ENCODE data around the gene PSMD10. TPM values are rescaled to one million over a fixed set of nuclear protein-coding genes. Genes with fewer than 3 reads are reported as not detected.

The PSMD10 gene
- 54.8 and 74.5 TPM in 2 replicates for total RNA-seq

GRCh38 chrX:108091264-108091877 is at the start of gene PSMD10, which contains the start of gene ATG4A:
Gene PSMD10 (minus strand): TSS chrX:108091542. CDS start chrX:108091520, 22 bp downstream.
Gene ATG4A (plus strand): TSS chrX:108091778. CDS start chrX:108091827, 49 bp downstream.
- DNase-seq (ENCODE audit: low read depth in 2 of 2): peak; percentile 96 to 97

- DNase-seq (ENCODE audit: low read depth in 2 of 2): peak; percentile 18 to 31
These were observed 47.7 kb upstream of the PSMD10 start for GRCh38 chrX:108138814-108139702.

GRCh38 chrX:108134724-108135123 is 43.4 kb upstream of the PSMD10 start:
- no peak for DNase-seq (ENCODE audit: low read depth in 2 of 2)

- no peak for DNase-seq (ENCODE audit: low read depth in 2 of 2)
These were observed 41.5 kb upstream of the PSMD10 start for GRCh38 chrX:108132876-108133275.

GRCh38 chrX:108132034-108132433 is 40.7 kb upstream of the PSMD10 start:
- no peak for DNase-seq (ENCODE audit: low read depth in 2 of 2)

GRCh38 chrX:108131471-108131870 is 40.1 kb upstream of the PSMD10 start:
- peak in 1 of 2 donors; percentile 94 for DNase-seq (ENCODE audit: low read depth in 2 of 2)

GRCh38 chrX:108130889-108131288 is 39.5 kb upstream of the PSMD10 start:
- no peak for DNase-seq (ENCODE audit: low read depth in 2 of 2)

- DNase-seq (ENCODE audit: low read depth in 2 of 2): no peak
These were observed 35.8 kb upstream of the PSMD10 start for GRCh38 chrX:108127152-108127551.

- DNase-seq (ENCODE audit: low read depth in 2 of 2): no peak
These were observed 35.3 kb upstream of the PSMD10 start for GRCh38 chrX:108126661-108127060.

GRCh38 chrX:108123591-108124366 is 32.4 kb upstream of the PSMD10 start:
- DNase-seq (ENCODE audit: low read depth in 2 of 2): no peak

GRCh38 chrX:108122748-108123147 is 31.4 kb upstream of the PSMD10 start:
- DNase-seq (ENCODE audit: low read depth in 2 of 2): peak in 1 of 2 donors; percentile 41

- DNase-seq (ENCODE audit: low read depth in 2 of 2): no peak
These were observed 29.9 kb upstream of the PSMD10 start for GRCh38 chrX:108121291-108121690.

GRCh38 chrX:108117988-108118387 is 26.6 kb upstream of the PSMD10 start:
- no peak for DNase-seq (ENCODE audit: low read depth in 2 of 2)

GRCh38 chrX:108114541-108114940 is 23.2 kb upstream of the PSMD10 start:
- no peak for DNase-seq (ENCODE audit: low read depth in 2 of 2)

- DNase-seq (ENCODE audit: low read depth in 2 of 2): no peak
These were observed 14.1 kb upstream of the PSMD10 start for GRCh38 chrX:108105473-108105872.

GRCh38 chrX:108097380-108097779 is 6.0 kb upstream of the PSMD10 start:
- peak in 1 of 2 donors; percentile 35 for DNase-seq (ENCODE audit: low read depth in 2 of 2)

GRCh38 chrX:108091878-108092291 is 543 bp upstream of the PSMD10 start:
- peak; percentile 3 to 21 for DNase-seq (ENCODE audit: low read depth in 2 of 2)

- DNase-seq (ENCODE audit: low read depth in 2 of 2): peak; percentile 15 to 39
These were observed 665 bp downstream of the PSMD10 start for GRCh38 chrX:108090491-108091263.

- DNase-seq (ENCODE audit: low read depth in 2 of 2): no peak
These were observed 2.8 kb downstream of the PSMD10 start for GRCh38 chrX:108088511-108088910.

GRCh38 chrX:108087792-108088191 is 3.5 kb downstream of the PSMD10 start:
- no peak for DNase-seq (ENCODE audit: low read depth in 2 of 2)

- no peak for DNase-seq (ENCODE audit: low read depth in 2 of 2)
These were observed 10.2 kb downstream of the PSMD10 start for GRCh38 chrX:108081110-108081509.

Measured in lung microvascular endothelial cell (primary cell).